Activated CD8-positive, alpha-beta T cell treated with anti-CD3 and anti-CD28 coated beads for 36 hours (primary cell): ENCODE measurements around the gene ALDH1A3. TPM values are rescaled to one million over a fixed set of nuclear protein-coding genes. Genes with fewer than 3 reads are reported as not detected.

ENCODE experiments used
- ATAC-seq: fragments of 200-7000 bp; cut with Tn5 transposase; one replicate; pipeline ENCODE4 v1.10.0; 2021; ENCODE audit warnings: mild to moderate bottlenecking, moderate library complexity
- CTCF ChIA-PET: fragments of 350-600 bp; sonication (Branson Sonifier 250); formaldehyde crosslinking; loops from one replicate; lab custom pipeline; 2021; ENCODE audit warnings: antibody characterized with exemption; lab: Charles Lee
- POLR2A ChIA-PET: fragments of 350-600 bp; sonication (Branson Sonifier 250); formaldehyde crosslinking; loops from one replicate; lab custom pipeline; 2021; ENCODE audit warnings: antibody characterized with exemption; lab: Charles Lee
- DNase-seq: peaks from one replicate; pipeline ENCODE4 v3.0.0-alpha.2; 2020
- H3K27ac Mint-ChIP-seq: one replicate; pipeline ENCODE4 v1.8.0; 2021; ENCODE audit warnings: mild to moderate bottlenecking, mixed read lengths
- H3K27me3 Mint-ChIP-seq: one replicate; pipeline ENCODE4 v1.8.0; 2021; ENCODE audit warnings: mixed read lengths
- H3K36me3 Mint-ChIP-seq: one replicate; pipeline ENCODE4 v1.8.0; 2021; ENCODE audit warnings: low read depth, mixed read lengths
- H3K4me1 Mint-ChIP-seq: one replicate; pipeline ENCODE4 v1.8.0; 2021; ENCODE audit warnings: low read depth, mixed read lengths
- H3K4me3 Mint-ChIP-seq: one replicate; pipeline ENCODE4 v1.8.0; 2021; ENCODE audit warnings: mild to moderate bottlenecking, moderate library complexity, mixed read lengths
- H3K9me3 Mint-ChIP-seq: one replicate; pipeline ENCODE4 v1.8.0; 2021; ENCODE audit warnings: mixed read lengths
- CTCF ChIP-seq: fragments of 200-600 bp; IDR thresholded peaks from one replicate; pipeline ENCODE4 v1.8.0; 2022; ENCODE audit warnings: antibody characterized with exemption, mild to moderate bottlenecking
- intact Hi-C: fragments of 100-400 bp; cut with micrococcal nuclease; formaldehyde crosslinking; loops from one replicate; pipeline ENCODE4 v1.10.0; 2022
- total RNA-seq, 2 experiments: library from RNA; stranded (reverse); gene quantifications; one replicate each; pipeline ENCODE4 v1.2.3, GENCODE V29; 2021

The ALDH1A3 gene
- total RNA-seq, 2 experiments from 2014 or later = not detected

GRCh38 chr15:100834731-100835130 lies 44.9 kb upstream of the ALDH1A3 start:
- ATAC-seq (no peak), DNase-seq (no peak)
- intact Hi-C loops = no loop called here
- TF ChIP-seq CTCF = no peak
- CTCF ChIA-PET = no interaction called here
- H3K4me1 Mint-ChIP-seq = no peaks in the 10 kb centered on the region
- peaks cover 33% of the 10 kb centered on the region for H3K27me3 Mint-ChIP-seq
- H3K36me3 Mint-ChIP-seq = no peaks in the 10 kb centered on the region
- H3K4me3 Mint-ChIP-seq = no peak overlapping the region
- no peak overlapping the region for H3K27ac Mint-ChIP-seq
- POLR2A ChIA-PET = no interaction called here
- H3K9me3 Mint-ChIP-seq = no peaks in the 10 kb centered on the region

- ATAC-seq (no peak), DNase-seq (no peak)
- intact Hi-C loops = no loop called here
- POLR2A ChIA-PET = no interaction called here
- no peaks in the 10 kb centered on the region for H3K4me1 Mint-ChIP-seq
- H3K27me3 Mint-ChIP-seq = peaks cover 33% of the 10 kb centered on the region
- H3K9me3 Mint-ChIP-seq = no peaks in the 10 kb centered on the region
- no peak for TF ChIP-seq CTCF
- H3K36me3 Mint-ChIP-seq = no peaks in the 10 kb centered on the region
- H3K27ac Mint-ChIP-seq = no peak overlapping the region
- H3K4me3 Mint-ChIP-seq = no peak overlapping the region
- CTCF ChIA-PET = interaction anchor here (1.0 kb wide), 1 partner anchor 20 kb away, joined by 3 read pairs; no protein-coding TSS in a partner anchor
Measured at GRCh38 chr15:100835636-100836035, 44.0 kb upstream of the ALDH1A3 start.

- Mint-ChIP-seq H3K27me3 (peaks cover 33% of the 10 kb centered on the region), H3K36me3 (no peaks in the 10 kb centered on the region), H3K27ac (no peak overlapping the region), H3K4me1 (no peaks in the 10 kb centered on the region), H3K9me3 (no peaks in the 10 kb centered on the region), H3K4me3 (no peak overlapping the region)
- DNase-seq (no peak), ATAC-seq (no peak)
- intact Hi-C loops = no loop called here
- TF ChIP-seq CTCF = no peak
- ChIA-PET POLR2A (no interaction called here), CTCF (interaction anchor here (1.0 kb wide), 1 partner anchor 19 kb away, joined by 3 read pairs; no protein-coding TSS in a partner anchor)
Measured at GRCh38 chr15:100836501-100836900, 43.1 kb upstream of the ALDH1A3 start.

- ChIA-PET POLR2A (no interaction called here), CTCF (no interaction called here)
- Mint-ChIP-seq H3K36me3 (no peaks in the 10 kb centered on the region), H3K9me3 (no peaks in the 10 kb centered on the region), H3K4me1 (no peaks in the 10 kb centered on the region), H3K27ac (no peak overlapping the region), H3K4me3 (no peak overlapping the region), H3K27me3 (peaks cover 4% of the 10 kb centered on the region)
- ATAC-seq (no peak), DNase-seq (no peak)
- no peak for TF ChIP-seq CTCF
- intact Hi-C loops = no loop called here
Measured at GRCh38 chr15:100841426-100841825, 38.2 kb upstream of the ALDH1A3 start.

- intact Hi-C loops = no loop called here
- ChIA-PET POLR2A (no interaction called here), CTCF (no interaction called here)
- no peak for TF ChIP-seq CTCF
- no peak overlapping the region for H3K27ac Mint-ChIP-seq
- H3K27me3 Mint-ChIP-seq = peaks cover 2% of the 10 kb centered on the region
- H3K9me3 Mint-ChIP-seq = no peaks in the 10 kb centered on the region
- ATAC-seq (no peak), DNase-seq (no peak)
- no peaks in the 10 kb centered on the region for H3K36me3 Mint-ChIP-seq
- H3K4me3 Mint-ChIP-seq = no peak overlapping the region
- H3K4me1 Mint-ChIP-seq = no peaks in the 10 kb centered on the region
Measured at GRCh38 chr15:100842756-100843730, 36.6 kb upstream of the ALDH1A3 start.
